Measurements from ENCODE around the gene CR2.

CR2 gene

DNA sequence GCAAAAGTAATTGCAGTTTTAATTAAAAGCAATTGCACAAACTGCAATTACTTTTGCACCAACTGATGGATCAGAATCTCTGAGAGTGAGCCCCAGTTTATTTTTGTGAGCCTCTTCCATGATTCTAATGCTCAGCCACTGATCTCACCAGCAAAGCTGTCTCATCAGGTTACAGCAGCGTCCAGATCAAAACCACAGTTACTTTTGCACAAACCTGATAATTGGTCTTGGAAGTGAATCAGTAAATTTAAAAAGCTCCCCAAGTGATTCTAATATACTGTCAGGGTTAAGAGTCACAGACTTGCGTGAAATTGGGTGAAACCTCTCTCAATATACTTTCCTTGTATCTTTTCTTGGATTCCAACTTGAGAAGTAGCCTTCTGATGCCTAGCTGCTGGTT, 13.5 kb upstream of the CR2 start:
- no peak overlapping the region for H3K4me3 ChIP-seq (ENCODE audit: low read depth, low read length)
- no peak for DNase-seq (ENCODE audit: low read depth)
- TF ChIP-seq, protein P1, sequence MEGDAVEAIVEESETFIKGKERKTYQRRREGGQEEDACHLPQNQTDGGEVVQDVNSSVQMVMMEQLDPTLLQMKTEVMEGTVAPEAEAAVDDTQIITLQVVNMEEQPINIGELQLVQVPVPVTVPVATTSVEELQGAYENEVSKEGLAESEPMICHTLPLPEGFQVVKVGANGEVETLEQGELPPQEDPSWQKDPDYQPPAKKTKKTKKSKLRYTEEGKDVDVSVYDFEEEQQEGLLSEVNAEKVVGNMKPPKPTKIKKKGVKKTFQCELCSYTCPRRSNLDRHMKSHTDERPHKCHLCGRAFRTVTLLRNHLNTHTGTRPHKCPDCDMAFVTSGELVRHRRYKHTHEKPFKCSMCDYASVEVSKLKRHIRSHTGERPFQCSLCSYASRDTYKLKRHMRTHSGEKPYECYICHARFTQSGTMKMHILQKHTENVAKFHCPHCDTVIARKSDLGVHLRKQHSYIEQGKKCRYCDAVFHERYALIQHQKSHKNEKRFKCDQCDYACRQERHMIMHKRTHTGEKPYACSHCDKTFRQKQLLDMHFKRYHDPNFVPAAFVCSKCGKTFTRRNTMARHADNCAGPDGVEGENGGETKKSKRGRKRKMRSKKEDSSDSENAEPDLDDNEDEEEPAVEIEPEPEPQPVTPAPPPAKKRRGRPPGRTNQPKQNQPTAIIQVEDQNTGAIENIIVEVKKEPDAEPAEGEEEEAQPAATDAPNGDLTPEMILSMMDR (IDR thresholded peaks at IDR 0.05; ENCODE audit: insufficient read depth, low read depth, low read length, missing control alignments), result no peak

DNA sequence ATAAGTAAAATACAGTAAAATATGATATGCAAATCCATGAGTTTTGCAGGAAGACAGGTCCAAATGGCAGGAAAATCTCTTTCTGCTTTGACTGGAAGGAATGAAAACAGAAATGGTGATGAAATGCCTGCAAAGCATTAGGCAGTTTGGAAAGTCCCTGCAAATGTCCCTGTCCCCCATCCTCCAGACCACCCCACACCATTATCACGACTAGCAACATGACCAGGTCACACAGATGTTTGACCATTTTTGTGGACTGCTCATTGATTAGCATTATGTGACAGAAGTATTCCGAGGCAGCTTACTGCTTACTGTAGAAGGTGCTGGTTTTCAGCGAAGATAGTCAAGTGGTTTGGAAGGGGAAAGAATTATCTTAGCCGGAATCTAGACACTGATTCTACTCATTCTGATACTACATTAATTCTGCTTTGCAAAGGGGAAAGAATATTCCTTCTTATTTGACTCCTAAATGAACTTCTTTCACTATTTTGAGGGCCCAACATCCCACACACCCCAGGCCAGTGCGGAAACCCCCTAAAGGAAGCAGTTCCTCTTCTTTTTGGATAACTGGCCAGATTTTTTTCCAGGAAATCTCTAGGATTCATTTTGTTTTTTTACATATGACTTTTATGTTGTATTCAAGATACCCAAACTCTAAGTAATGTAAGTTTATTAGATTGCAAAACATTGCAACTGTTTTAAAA, 9.5 kb upstream of the CR2 start:
- no peak overlapping the region for H3K4me3 ChIP-seq (ENCODE audit: low read depth, low read length)
- DNase-seq (ENCODE audit: low read depth), result no peak

GRCh38 chr1:207453710-207454045, 450 bp upstream of the CR2 start:
- TF ChIP-seq, protein P1 (IDR thresholded peaks at IDR 0.05; ENCODE audit: insufficient read depth, low read depth, low read length, missing control alignments), result no peak
- no peak for DNase-seq (ENCODE audit: low read depth)
- peak overlapping the region; percentile 76 for H3K4me3 ChIP-seq (ENCODE audit: low read depth, low read length)

More for the DNA sequence above, 9.5 kb upstream of the CR2 start:
- TF ChIP-seq, protein P1 (IDR thresholded peaks at IDR 0.05; ENCODE audit: insufficient read depth, low read depth, low read length, missing control alignments), result no peak

- H3K4me3 ChIP-seq (ENCODE audit: low read depth, low read length), result peak overlapping the region; percentile 76
- TF ChIP-seq, protein P1 (IDR thresholded peaks at IDR 0.05; ENCODE audit: insufficient read depth, low read depth, low read length, missing control alignments), result no peak
- DNase-seq (ENCODE audit: low read depth), result peak; percentile 62
Measured at GRCh38 chr1:207455183-207455754, 1.1 kb downstream of the CR2 start.

DNA sequence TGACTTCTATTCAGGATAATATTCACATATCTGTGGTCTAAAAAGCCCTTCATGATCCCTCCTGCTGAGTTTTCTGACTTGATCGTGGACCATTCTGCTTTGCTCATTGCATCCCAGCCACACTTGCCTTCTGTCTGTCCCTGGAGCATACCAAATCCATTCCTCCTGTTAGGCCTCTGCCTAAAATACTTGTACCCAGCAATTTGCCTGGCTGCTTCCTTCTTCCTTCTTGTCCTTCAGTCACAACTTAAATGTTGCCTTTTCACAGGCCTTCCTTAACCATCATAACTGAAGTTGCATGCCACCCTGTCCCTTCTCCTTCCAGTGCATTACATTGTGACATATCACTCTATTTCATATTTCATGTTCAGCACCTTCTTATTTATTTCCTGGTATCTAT, 4.3 kb downstream of the CR2 start:
- TF ChIP-seq, protein P1 (IDR thresholded peaks at IDR 0.05; ENCODE audit: insufficient read depth, low read depth, low read length, missing control alignments), result no peak
- H3K4me3 ChIP-seq (ENCODE audit: low read depth, low read length), result no peak overlapping the region
- DNase-seq (ENCODE audit: low read depth), result no peak

GRCh38 chr1:207459008-207459407, 4.9 kb downstream of the CR2 start:
- H3K4me3 ChIP-seq (ENCODE audit: low read depth, low read length), result no peak overlapping the region
- TF ChIP-seq, protein P1 (IDR thresholded peaks at IDR 0.05; ENCODE audit: insufficient read depth, low read depth, low read length, missing control alignments), result no peak
- DNase-seq (ENCODE audit: low read depth), result peak; percentile 59

GRCh38 chr1:207461649-207462048, 7.5 kb downstream of the CR2 start:
- DNase-seq (ENCODE audit: low read depth), result no peak
- no peak overlapping the region for H3K4me3 ChIP-seq (ENCODE audit: low read depth, low read length)
- TF ChIP-seq, protein P1 (IDR thresholded peaks at IDR 0.05; ENCODE audit: insufficient read depth, low read depth, low read length, missing control alignments), result no peak

Measured in GM12865 (cell line).